Measurements from ENCODE around the gene CAPN15.

The CAPN15 gene

GRCh38 chr16:563072-563644 is 35.6 kb downstream of the CAPN15 start:
- DNase-seq: no peak

- no peak for DNase-seq
Measured at GRCh38 chr16:564690-565418, 37.3 kb downstream of the CAPN15 start.

- no peak for DNase-seq
Measured at GRCh38 chr16:565419-566330, 38.2 kb downstream of the CAPN15 start.

GRCh38 chr16:566475-567372 is 39.2 kb downstream of the CAPN15 start, which contains the start of gene NHLRC4:
Gene NHLRC4, plus strand, starts transcription at chr16:567005. Its CDS starts 1,043 bp downstream, at chr16:568048.
- DNase-seq: peak; percentile 19

- no peak for DNase-seq
Measured at GRCh38 chr16:567373-568256, 40.1 kb downstream of the CAPN15 start.

- DNase-seq: no peak
Measured at GRCh38 chr16:568401-569258, 41.1 kb downstream of the CAPN15 start.

GRCh38 chr16:569445-570254 is 42.1 kb downstream of the CAPN15 start, which contains the start of gene PIGQ:
Gene PIGQ, plus strand, starts transcription at chr16:569968. Its CDS starts 4,107 bp downstream, at chr16:574075.
- DNase-seq: peak; percentile 50

GRCh38 chr16:572865-573650 is 45.5 kb downstream of the CAPN15 start:
- no peak for DNase-seq

GRCh38 chr16:574021-574760 is 46.7 kb downstream of the CAPN15 start:
- DNase-seq: no peak

GRCh38 chr16:575354-576196 is 48.1 kb downstream of the CAPN15 start:
- DNase-seq: no peak

- no peak for DNase-seq
Measured at GRCh38 chr16:576197-576822, 48.8 kb downstream of the CAPN15 start.

GRCh38 chr16:576823-577201 is 49.3 kb downstream of the CAPN15 start:
- no peak for DNase-seq

GRCh38 chr16:577796-578195 is 50.3 kb downstream of the CAPN15 start:
- no peak for DNase-seq

GRCh38 chr16:578232-578869 is 50.8 kb downstream of the CAPN15 start:
- no peak for DNase-seq

GRCh38 chr16:578870-579405 is 51.4 kb downstream of the CAPN15 start:
- DNase-seq: peak; percentile 18

Measured in effector CD8-positive, alpha-beta T cell (primary cell).